HG02885 (cell line): Measurements from ENCODE around the gene TMEM238L.
"Not testable (repeated sequence)": the region's sequence is repeated elsewhere in the genome, so short reads cannot be mapped to it uniquely, and the experiment has no call there.

Experiments used
- ATAC-seq: cut with Tn5 transposase; IDR thresholded peaks from one replicate; pipeline ENCODE4 v1.9.1; 2021; ENCODE audit warnings: mild to moderate bottlenecking; ENCODE audit not compliant: unreplicated experiment, poor library complexity

TMEM238L gene

GRCh38 chr17:10803830-10804475, at the start of gene TMEM238L:
TMEM238L (minus strand) TSS chr17:10804099; CDS start chr17:10803963, 136 bp downstream.
- no peak for ATAC-seq

- ATAC-seq: not testable (repeated sequence)
Observed at GRCh38 chr17:10846636-10847035, 42.7 kb upstream of the TMEM238L start.

- ATAC-seq: no peak
Observed at GRCh38 chr17:10845388-10845751, 41.5 kb upstream of the TMEM238L start.

GRCh38 chr17:10844621-10845387, 40.9 kb upstream of the TMEM238L start:
- peak; percentile 84 for ATAC-seq

- no peak for ATAC-seq
Observed at GRCh38 chr17:10843811-10844210, 39.9 kb upstream of the TMEM238L start.

- ATAC-seq: no peak
Observed at GRCh38 chr17:10842658-10843057, 38.8 kb upstream of the TMEM238L start.

GRCh38 chr17:10838682-10839081, 34.8 kb upstream of the TMEM238L start:
- no peak for ATAC-seq

GRCh38 chr17:10837921-10838320, 34.0 kb upstream of the TMEM238L start, which contains the start of gene PIRT:
PIRT (minus strand) TSS chr17:10838087; CDS start chr17:10825645, 12,442 bp downstream.
- no peak for ATAC-seq

- no peak for ATAC-seq
Observed at GRCh38 chr17:10836966-10837590, 33.2 kb upstream of the TMEM238L start.

GRCh38 chr17:10836145-10836544, 32.2 kb upstream of the TMEM238L start:
- no peak for ATAC-seq

GRCh38 chr17:10831696-10832095, 27.8 kb upstream of the TMEM238L start:
- no peak for ATAC-seq

GRCh38 chr17:10827898-10828552, 24.1 kb upstream of the TMEM238L start:
- no peak for ATAC-seq

- no peak for ATAC-seq
Observed at GRCh38 chr17:10824874-10825273, 21.0 kb upstream of the TMEM238L start.

GRCh38 chr17:10821770-10822169, 17.9 kb upstream of the TMEM238L start:
- no peak for ATAC-seq

GRCh38 chr17:10821054-10821453, 17.2 kb upstream of the TMEM238L start:
- ATAC-seq: no peak

GRCh38 chr17:10815319-10815718, 11.4 kb upstream of the TMEM238L start:
- ATAC-seq: no peak

GRCh38 chr17:10814075-10814474, 10.2 kb upstream of the TMEM238L start:
- ATAC-seq: no peak

GRCh38 chr17:10812674-10813073, 8.8 kb upstream of the TMEM238L start:
- no peak for ATAC-seq

GRCh38 chr17:10809605-10810004, 5.7 kb upstream of the TMEM238L start:
- no peak for ATAC-seq

- ATAC-seq: no peak
Observed at GRCh38 chr17:10807704-10808128, 3.8 kb upstream of the TMEM238L start.
